DMS114 treated with DMSO at 0.1 percent for 48 hours (cell line): ENCODE measurements around the gene PRPF38B.

Experiments
- DNase-seq: peaks from one replicate; lab custom pipeline; 2025; ENCODE audit not compliant: unreplicated experiment; lab: John Stamatoyannopoulos, UW

Gene PRPF38B

GRCh38 chr1:108717774-108718316 lies 25.7 kb downstream of the PRPF38B start:
- no peak for DNase-seq

DNA sequence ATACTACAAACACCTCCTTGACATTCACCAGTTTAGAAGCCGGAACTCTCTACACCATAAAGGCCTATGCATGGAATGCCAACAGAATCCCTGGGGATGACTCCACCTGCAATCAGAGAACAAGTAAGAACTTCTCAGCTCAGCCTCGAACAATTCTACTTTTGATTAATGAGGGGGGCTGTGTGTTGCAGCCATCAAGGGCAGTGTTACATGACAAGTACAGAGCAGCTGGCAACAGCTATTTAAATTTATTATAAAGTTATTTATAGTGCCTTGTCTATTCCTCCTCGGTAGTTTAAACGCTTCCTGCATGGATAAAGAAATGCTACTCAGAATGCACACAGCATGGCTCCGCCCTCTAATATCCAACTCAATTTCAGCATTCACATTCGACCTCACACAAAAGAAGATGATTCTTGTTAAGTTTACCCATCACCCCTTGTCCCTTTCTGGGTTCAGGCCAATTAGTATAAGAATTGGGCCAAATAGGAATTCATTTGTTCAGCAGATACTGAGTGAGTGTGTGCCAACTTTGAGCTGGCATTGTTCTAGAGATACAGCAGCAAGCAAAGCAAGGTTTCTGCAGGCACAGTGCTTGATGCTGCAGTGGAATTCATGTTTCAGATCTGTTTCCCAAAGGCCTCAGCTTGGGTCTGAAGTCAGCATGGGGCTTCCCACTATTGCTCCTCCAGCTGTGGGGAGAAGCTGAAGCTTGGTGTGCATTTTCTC lies 27.0 kb downstream of the PRPF38B start:
- no peak for DNase-seq

GRCh38 chr1:108719656-108720435 lies 27.7 kb downstream of the PRPF38B start:
- DNase-seq = no peak

DNA sequence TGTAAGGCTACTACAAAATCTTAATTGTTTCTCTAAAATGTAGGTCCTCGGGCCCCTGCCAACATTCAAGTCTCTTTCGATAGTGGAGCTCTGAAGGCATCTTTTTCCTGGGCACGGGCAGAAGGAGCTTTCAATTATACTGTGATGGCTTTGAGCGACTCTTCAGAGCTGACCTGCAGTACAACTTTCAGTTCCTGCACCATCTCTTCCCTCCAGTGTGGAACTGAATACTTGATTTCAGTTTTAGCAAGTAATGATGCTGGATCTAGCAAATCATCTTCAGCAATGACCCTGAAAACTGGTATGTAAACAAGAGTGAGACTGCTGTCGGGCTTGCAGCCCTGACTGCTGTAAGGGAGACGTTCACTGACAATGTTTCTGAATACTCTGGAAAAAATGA lies 30.2 kb downstream of the PRPF38B start:
- no peak for DNase-seq

GRCh38 chr1:108725906-108726305 lies 33.8 kb downstream of the PRPF38B start:
- no peak for DNase-seq

DNA sequence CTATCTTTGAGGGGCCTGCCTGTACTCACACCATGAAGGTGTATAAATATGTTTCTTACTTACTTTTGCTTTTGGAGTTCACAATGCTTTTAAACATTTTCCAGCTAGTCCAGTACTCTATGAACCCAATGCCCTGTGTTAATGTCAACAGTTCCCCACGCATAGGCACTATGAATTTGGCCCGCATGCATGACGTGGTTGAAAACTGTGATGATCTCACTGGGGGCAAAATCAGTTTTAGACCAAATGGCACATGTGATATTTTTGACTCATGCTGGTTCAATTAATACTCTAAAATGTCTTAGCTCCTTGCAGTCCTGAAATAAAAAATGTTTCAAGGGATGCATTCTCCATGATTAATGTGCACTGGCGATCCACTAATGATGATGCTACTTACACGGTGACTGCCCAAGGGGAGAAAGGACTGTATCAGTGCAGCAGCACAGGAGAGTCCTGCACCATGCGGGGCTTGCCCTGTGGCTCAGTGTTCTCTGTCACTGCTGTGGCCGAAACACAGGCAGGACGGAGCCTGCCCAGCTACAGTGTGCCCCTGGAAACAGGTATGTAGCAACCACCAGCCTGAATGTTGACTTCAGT lies 36.3 kb downstream of the PRPF38B start:
- no peak for DNase-seq

- DNase-seq = no peak
Observed at GRCh38 chr1:108729481-108729880, 37.4 kb downstream of the PRPF38B start.

- no peak for DNase-seq
Observed at GRCh38 chr1:108732398-108732797, 40.3 kb downstream of the PRPF38B start.

- no peak for DNase-seq
Observed at GRCh38 chr1:108734171-108734865, 42.2 kb downstream of the PRPF38B start.

DNA sequence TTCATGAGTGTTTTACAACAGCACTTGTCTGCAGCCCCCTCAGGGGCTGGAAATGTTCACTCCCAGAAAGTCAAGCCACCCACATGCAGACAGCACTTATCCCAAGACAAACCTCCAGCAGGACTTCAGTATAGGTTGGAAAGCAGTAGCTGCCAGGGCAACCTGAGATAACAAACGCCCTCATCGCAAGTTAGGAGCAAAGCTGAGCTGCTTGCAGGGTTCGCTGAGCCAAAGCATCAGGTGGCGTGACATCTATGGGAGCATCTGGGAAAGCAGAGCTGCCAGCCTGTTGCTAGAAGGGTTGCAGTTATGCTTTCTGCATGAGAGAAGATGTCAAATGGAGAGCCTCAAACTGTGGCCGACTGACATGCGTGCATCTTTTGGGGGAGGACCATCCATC lies 50.1 kb downstream of the PRPF38B start:
- DNase-seq = no peak

DNA sequence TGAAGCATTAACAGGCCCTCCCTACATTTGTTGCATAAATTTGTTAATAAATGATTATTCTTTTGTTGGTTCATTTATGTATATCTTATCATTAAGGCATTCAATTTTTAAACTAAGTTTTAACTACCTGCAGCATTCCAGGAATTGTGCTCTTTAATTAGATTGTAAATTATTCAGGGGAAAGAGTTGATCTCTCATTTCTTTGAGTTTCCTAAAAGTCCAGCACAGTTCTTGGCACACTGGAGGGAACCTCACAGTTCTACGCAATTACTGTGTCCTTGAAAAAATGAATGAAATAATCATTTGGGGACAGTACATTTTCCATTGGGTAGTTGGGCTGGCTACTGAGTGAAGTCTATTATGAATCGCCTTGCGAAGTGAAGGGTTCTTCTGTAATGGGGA lies 53.9 kb downstream of the PRPF38B start:
- no peak for DNase-seq

GRCh38 chr1:108746382-108747170 lies 54.5 kb downstream of the PRPF38B start, which contains the start of gene STXBP3:
Gene STXBP3, plus strand, starts transcription at chr1:108746674. Its CDS starts 64 bp downstream, at chr1:108746738.
- DNase-seq = peak; percentile 91

- DNase-seq = peak; percentile 93
Observed at GRCh38 chr1:108747171-108747850, 55.2 kb downstream of the PRPF38B start.

DNA sequence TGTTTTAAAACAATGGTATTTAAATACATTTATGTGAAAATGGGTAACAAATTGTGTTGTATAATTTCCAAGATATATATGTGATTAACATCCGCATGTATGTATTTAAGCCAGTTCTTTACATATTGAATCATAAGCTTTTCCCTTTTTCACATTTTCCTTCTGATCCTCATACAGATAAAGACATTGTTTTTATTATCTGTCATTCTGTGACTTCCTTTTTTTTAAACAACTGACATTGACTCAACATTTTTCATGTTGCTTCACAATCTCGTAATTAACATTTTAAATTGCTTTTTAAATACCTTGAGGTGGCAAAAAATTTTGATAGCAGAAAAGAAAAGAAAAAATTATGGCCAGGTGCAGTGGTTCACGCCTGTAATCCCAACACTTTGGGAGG lies 55.8 kb downstream of the PRPF38B start:
- no peak for DNase-seq

DNA sequence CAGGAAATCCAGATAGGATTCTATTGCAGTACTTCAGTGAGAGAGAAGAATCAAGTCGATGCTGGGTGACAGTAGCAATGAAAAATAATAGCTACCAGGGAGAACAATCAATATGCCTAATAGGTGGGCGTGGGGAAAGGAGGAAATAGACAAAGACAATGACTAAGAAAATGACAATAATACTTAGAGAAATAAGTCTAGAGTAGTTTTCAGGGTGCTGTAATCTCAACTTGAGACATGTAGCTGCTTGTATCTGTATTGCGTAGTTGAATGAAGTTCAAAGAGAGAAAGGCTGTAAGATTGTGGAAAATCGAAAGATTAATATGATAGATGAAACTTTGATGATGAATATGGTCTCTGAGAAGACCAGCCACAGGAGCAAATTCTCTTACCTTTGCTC lies 57.0 kb downstream of the PRPF38B start:
- no peak for DNase-seq

DNA sequence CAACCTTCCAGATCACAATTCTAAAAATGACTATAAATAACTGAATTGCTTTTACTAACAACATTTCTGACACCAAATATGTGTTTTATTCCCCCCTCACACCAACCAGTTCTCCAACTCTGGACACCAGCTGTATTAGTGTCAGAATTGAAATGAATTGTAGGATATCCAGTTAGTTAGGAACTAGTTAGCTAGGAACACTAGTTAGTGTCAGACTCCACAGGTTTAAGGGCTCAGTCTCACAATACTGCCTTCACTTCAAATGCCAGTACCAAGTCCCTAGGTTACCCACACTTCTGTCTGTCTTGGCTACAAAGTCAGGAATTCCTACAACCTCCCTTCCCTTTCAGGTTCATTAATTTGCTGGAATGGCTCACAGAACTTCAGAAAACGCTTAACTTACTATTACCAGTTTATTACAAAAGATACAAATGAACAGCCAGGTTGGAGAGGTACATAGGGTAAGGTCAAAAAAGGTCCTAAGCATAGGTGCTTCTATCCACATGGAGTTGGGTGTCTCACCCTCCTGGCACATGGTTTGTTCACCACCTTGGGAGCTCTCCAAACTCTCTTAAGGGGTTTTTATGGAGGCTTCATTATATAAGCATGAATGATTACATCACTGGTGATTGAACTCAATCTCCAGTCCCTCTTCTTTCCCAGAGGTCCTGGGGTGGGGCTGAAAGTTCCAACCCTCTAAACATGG lies 58.5 kb downstream of the PRPF38B start:
- no peak for DNase-seq
